Natural killer cell (primary cell): ENCODE measurements around the gene ZFP62. TPM values are rescaled to one million over a fixed set of nuclear protein-coding genes. Genes with fewer than 3 reads are reported as not detected.

ENCODE experiments used
- ATAC-seq, 3 donors: fragments of 150-1000 bp in 2 of 3; fragments of 200-7000 bp in 1 of 3; cut with Tn5 transposase; 1 replicate in 1 of 3; 2 replicates in 2 of 3; pipeline ENCODE4 v1.10.0; 2021; ENCODE audit warnings: mild to moderate bottlenecking in 2 of 3, moderate library complexity in 2 of 3
- DNase-seq, 2 donors: peaks; one replicate each; pipeline versions ENCODE4 v3.0.0 to v3.0.0-alpha.2; 2013 to 2021; ENCODE audit warnings: mixed read lengths in 1 of 2
- H3K27ac ChIP-seq: one replicate; pipeline ENCODE4 v1.5.1; 2013; ENCODE audit warnings: mild to moderate bottlenecking, low read length
- H3K27me3 ChIP-seq: one replicate; pipeline ENCODE4 v1.6.1; 2013; ENCODE audit warnings: low read length; ENCODE audit not compliant: control insufficient read depth, insufficient read depth
- H3K36me3 ChIP-seq: one replicate; pipeline ENCODE4 v1.6.1; 2013; ENCODE audit warnings: low read length; ENCODE audit not compliant: control insufficient read depth, insufficient read depth
- H3K4me1 ChIP-seq: one replicate; pipeline ENCODE4 v1.6.1; 2013; ENCODE audit warnings: low read length; ENCODE audit not compliant: control insufficient read depth, insufficient read depth
- H3K4me3 ChIP-seq: one replicate; pipeline ENCODE4 v1.5.1; 2013; ENCODE audit warnings: low read length
- H3K9me3 ChIP-seq: one replicate; pipeline ENCODE4 v1.6.1; 2013; ENCODE audit warnings: low read length; ENCODE audit not compliant: control insufficient read depth, insufficient read depth
- H3K27ac Mint-ChIP-seq, 2 donors: one replicate each; pipeline ENCODE4 v1.8.0; 2022; ENCODE audit warnings: mild to moderate bottlenecking in 2 of 2, mixed read lengths in 2 of 2, moderate library complexity in 1 of 2
- H3K27me3 Mint-ChIP-seq, 2 donors: one replicate each; pipeline ENCODE4 v1.8.0; 2022; ENCODE audit warnings: low read depth in 2 of 2, mixed read lengths in 2 of 2
- H3K36me3 Mint-ChIP-seq: one replicate; pipeline ENCODE4 v1.8.0; 2022; ENCODE audit warnings: mixed read lengths
- H3K4me1 Mint-ChIP-seq, 2 donors: one replicate each; pipeline ENCODE4 v1.8.0; 2022; ENCODE audit warnings: mixed read lengths in 2 of 2
- H3K4me3 Mint-ChIP-seq: one replicate; pipeline ENCODE4 v1.8.0; 2022; ENCODE audit warnings: mild to moderate bottlenecking, moderate library complexity, mixed read lengths
- H3K9me3 Mint-ChIP-seq, 2 donors: one replicate each; pipeline ENCODE4 v1.8.0; 2022; ENCODE audit warnings: mixed read lengths in 2 of 2
- CTCF ChIP-seq: fragments of 200-600 bp; IDR thresholded peaks from one replicate; pipeline ENCODE4 v1.8.0; 2022; ENCODE audit warnings: antibody characterized with exemption
- WGBS: methylation state at CpG from one replicate; pipeline ENCODE4 v1.1.7; 2013; ENCODE audit warnings: missing lambda C conversion rate; ENCODE audit not compliant: insufficient coverage; 5-methylcytosine and 5-hydroxymethylcytosine counted together
- intact Hi-C: fragments of 100-400 bp; cut with micrococcal nuclease; formaldehyde crosslinking; loops from one replicate; pipeline ENCODE4 v1.14.2; 2022
- total RNA-seq, 4 donors: library from RNA; stranded (reverse); fragments of 120-200 nt in 1 of 4; gene quantifications; one replicate each; pipeline versions ENCODE4 v1.2.3 to v1.2.4, GENCODE V29; 2013 to 2022

Gene ZFP62
- total RNA-seq, 3 donors from 2014 or later (not counting 1 experiment from before 2014, with no cell fraction given): 16.6 to 21.0 (median 20.3) TPM

DNA sequence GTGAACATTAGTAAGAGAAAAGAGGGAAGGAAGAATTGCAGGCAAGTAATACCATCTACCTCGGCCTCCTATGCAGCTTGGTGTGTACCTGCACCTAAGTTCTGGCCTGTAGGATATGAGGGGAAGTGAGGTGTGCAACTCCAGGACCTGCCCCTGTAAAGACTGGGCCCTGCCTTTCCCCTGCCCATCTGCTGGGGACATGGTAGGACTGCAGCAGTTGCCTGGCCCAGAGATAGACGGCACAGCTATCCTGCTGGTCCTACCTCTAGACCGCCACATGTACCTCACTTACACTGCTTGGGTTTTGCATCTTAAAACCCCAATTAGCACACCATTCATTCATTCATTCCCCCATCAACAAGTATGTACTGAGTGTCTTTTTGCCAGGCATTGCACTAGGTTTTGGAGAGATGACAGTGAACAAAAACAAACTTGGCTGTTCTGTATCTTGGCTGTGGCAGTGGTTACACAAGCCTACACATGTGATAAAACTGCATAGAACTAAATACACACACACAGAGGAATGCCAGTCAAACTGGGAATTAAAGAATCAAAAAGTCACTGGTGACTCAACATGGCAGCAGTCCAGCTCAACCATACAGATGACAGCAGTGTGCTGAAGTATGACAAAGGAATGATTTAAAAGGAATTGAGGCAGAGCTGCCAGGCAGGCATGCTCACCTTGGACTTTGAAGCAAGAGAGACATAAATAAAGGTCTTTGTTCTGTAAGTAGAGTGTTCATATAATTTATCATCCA lies 35.1 kb downstream of the ZFP62 start:
- DNase-seq (no peak), ATAC-seq (no peak)
- no peak overlapping the region for H3K4me3 Mint-ChIP-seq
- peaks cover 12 to 17% of the 10 kb centered on the region in 2 donors for H3K4me1 Mint-ChIP-seq
- Histone ChIP-seq H3K36me3 (no peaks in the 10 kb centered on the region), H3K4me1 (peaks cover 17% of the 10 kb centered on the region), H3K4me3 (no peak overlapping the region), H3K27ac (no peak overlapping the region), H3K9me3 (peaks cover 12% of the 10 kb centered on the region), H3K27me3 (no peaks in the 10 kb centered on the region)
- intact Hi-C loops: no loop called here
- peaks cover 2 to 8% of the 10 kb centered on the region in 2 donors for H3K9me3 Mint-ChIP-seq
- TF ChIP-seq CTCF: no peak
- 97% methylated on average over 3 of the region's 3 CpGs for WGBS
- H3K27ac Mint-ChIP-seq: no peak overlapping the region
- H3K27me3 Mint-ChIP-seq: no peaks in the 10 kb centered on the region
- peaks cover 6% of the 10 kb centered on the region for H3K36me3 Mint-ChIP-seq

DNA sequence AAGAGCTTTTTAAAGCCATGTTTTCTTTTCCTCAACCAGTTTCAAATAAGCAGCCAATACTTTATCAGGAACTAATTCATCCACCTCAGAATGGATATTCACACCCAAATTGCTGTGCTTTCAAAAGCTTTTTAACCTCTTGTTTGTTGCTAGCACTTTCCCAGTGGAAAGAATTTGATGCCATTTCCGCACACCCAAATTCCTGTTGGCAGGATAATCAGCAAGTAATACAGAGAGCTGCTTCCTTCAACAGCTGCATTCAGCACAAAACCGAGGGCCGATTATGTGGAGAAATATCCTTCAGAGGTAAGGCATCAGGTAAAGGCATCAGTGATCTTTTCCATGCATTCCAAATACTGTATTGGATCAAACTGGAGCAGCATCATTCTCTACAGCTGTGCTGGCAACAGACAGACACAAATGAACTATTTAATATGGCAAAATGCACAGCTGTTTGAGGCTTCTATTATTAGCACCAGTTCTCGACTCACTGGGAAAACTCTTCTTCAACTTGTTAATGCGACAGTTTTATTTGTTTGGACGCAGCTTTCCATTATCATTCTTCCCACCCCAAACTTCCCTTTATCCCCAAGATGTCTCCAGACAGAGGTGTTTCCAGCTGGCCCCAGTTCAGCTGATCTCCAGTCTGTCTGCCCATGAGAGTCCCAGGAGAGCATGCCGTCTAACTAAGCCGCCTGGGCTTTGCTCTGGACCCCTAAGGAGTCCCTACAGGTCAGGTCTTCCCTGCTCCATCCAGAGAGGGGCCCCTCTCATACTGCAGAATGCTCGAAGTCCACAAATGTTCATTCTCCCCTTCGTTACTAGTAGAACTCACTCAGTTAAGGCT lies 36.2 kb downstream of the ZFP62 start:
- Histone ChIP-seq H3K27ac (no peak overlapping the region), H3K4me3 (no peak overlapping the region), H3K36me3 (no peaks in the 10 kb centered on the region), H3K4me1 (peaks cover 11% of the 10 kb centered on the region), H3K9me3 (peaks cover 11% of the 10 kb centered on the region), H3K27me3 (no peaks in the 10 kb centered on the region)
- no peak for TF ChIP-seq CTCF
- Mint-ChIP-seq H3K4me1 (peaks cover 2 to 8% of the 10 kb centered on the region in 2 donors), H3K4me3 (no peak overlapping the region), H3K27ac (no peak overlapping the region), H3K36me3 (peaks cover 6% of the 10 kb centered on the region), H3K27me3 (no peaks in the 10 kb centered on the region), H3K9me3 (peaks cover 2 to 5% of the 10 kb centered on the region in 2 donors)
- intact Hi-C loops: no loop called here
- WGBS: 94% methylated on average over 10 of the region's 10 CpGs
- ATAC-seq (no peak), DNase-seq (no peak)

GRCh38 chr5:180823940-180824629 lies 37.0 kb downstream of the ZFP62 start:
- peaks cover 4% of the 10 kb centered on the region for H3K9me3 ChIP-seq
- H3K36me3 ChIP-seq: no peaks in the 10 kb centered on the region
- ATAC-seq (no peak), DNase-seq (no peak)
- H3K27ac ChIP-seq: no peak overlapping the region
- H3K36me3 Mint-ChIP-seq: peaks cover 2% of the 10 kb centered on the region
- H3K27me3 ChIP-seq: no peaks in the 10 kb centered on the region
- H3K4me3 ChIP-seq: no peak overlapping the region
- peaks cover 0 to under 1% of the 10 kb centered on the region in 2 donors for H3K4me1 Mint-ChIP-seq
- H3K4me3 Mint-ChIP-seq: no peak overlapping the region
- peaks cover 5% of the 10 kb centered on the region for H3K4me1 ChIP-seq
- WGBS: 78% methylated on average over 6 of the region's 6 CpGs
- TF ChIP-seq CTCF: no peak
- no peak overlapping the region for H3K27ac Mint-ChIP-seq
- H3K27me3 Mint-ChIP-seq: no peaks in the 10 kb centered on the region
- H3K9me3 Mint-ChIP-seq: peaks cover under 1% of the 10 kb centered on the region in 2 donors
- intact Hi-C loops: no loop called here
